T-cell (primary cell): ENCODE measurements around the gene MAP2K5. TPM values are rescaled to one million over a fixed set of nuclear protein-coding genes. Genes with fewer than 3 reads are reported as not detected.

ENCODE experiments used
- ATAC-seq, 4 experiments: fragments of 200-7000 bp in 3 of 4; fragments of 150-1000 bp in 1 of 4; cut with Tn5 transposase; replicated peaks in 1 of 4; 1 replicate in 3 of 4; 2 replicates in 1 of 4; pipeline ENCODE4 v1.10.0; 2021; ENCODE audit warnings: moderate library complexity in 3 of 4, mild to moderate bottlenecking in 2 of 4, moderate number of reproducible peaks in 1 of 4
- CTCF ChIA-PET, 2 donors: fragments of 300-600 bp; sonication (Branson Sonifier 250); formaldehyde crosslinking; loops; one replicate each; lab custom pipeline; 2022; ENCODE audit warnings: antibody characterized with exemption in 2 of 2; lab: Charles Lee
- POLR2A ChIA-PET, 2 donors: fragments of 300-600 bp; sonication (Branson Sonifier 250); formaldehyde crosslinking; loops; one replicate each; lab custom pipeline; 2022; ENCODE audit warnings: antibody characterized with exemption in 2 of 2; lab: Charles Lee
- DNase-seq, 35 experiments: peaks; one replicate each; pipeline versions ENCODE4 v3.0.0 to v3.0.0-alpha.2; 2013 to 2023
- H3K27ac ChIP-seq: one replicate; pipeline ENCODE4 v1.5.1; 2013; ENCODE audit warnings: low read length
- H3K27me3 ChIP-seq, 2 experiments: replicated peaks in 1 of 2; 1 replicate in 1 of 2; 2 replicates in 1 of 2; pipeline versions ENCODE4 v1.6.1 to v1.7.0; 2013; ENCODE audit warnings: low read length in 1 of 2, mixed read lengths in 1 of 2; ENCODE audit not compliant: control insufficient read depth in 2 of 2, insufficient read depth in 2 of 2; ENCODE audit errors: extremely low read depth in 1 of 2
- H3K36me3 ChIP-seq, 2 donors: 1 replicate in 1 of 2; 2 replicates in 1 of 2; pipeline versions ENCODE4 v1.6.1 to v1.7.0; 2013; ENCODE audit warnings: low read length in 1 of 2; ENCODE audit not compliant: control insufficient read depth in 2 of 2, insufficient read depth in 1 of 2; ENCODE audit errors: extremely low read depth in 1 of 2
- H3K4me1 ChIP-seq, 2 experiments: 1 replicate in 1 of 2; 2 replicates in 1 of 2; pipeline versions ENCODE4 v1.6.1 to v1.7.0; 2013; ENCODE audit warnings: low read length in 2 of 2, mixed read lengths in 1 of 2; ENCODE audit not compliant: insufficient read depth in 2 of 2, control insufficient read depth in 1 of 2; ENCODE audit errors: extremely low read depth in 1 of 2
- H3K4me3 ChIP-seq, 2 donors: 1 replicate in 1 of 2; 2 replicates in 1 of 2; pipeline versions ENCODE4 v1.5.1 to v1.7.0; 2013; ENCODE audit warnings: mild to moderate bottlenecking in 2 of 2, low read length in 1 of 2, moderate library complexity in 1 of 2; ENCODE audit not compliant: control insufficient read depth in 1 of 2; ENCODE audit errors: extremely low read depth in 1 of 2
- H3K9me3 ChIP-seq: 2 replicates; pipeline ENCODE4 v1.7.0; 2013
- H3K27ac Mint-ChIP-seq, 2 donors: one replicate each; pipeline ENCODE4 v1.8.0; 2020 to 2021; ENCODE audit warnings: mild to moderate bottlenecking in 2 of 2, mixed read lengths in 2 of 2
- H3K27me3 Mint-ChIP-seq, 2 donors: one replicate each; pipeline ENCODE4 v1.8.0; 2021 to 2022; ENCODE audit warnings: mixed read lengths in 2 of 2
- H3K36me3 Mint-ChIP-seq: one replicate; pipeline ENCODE4 v1.8.0; 2021; ENCODE audit warnings: mixed read lengths
- H3K4me1 Mint-ChIP-seq, 3 donors: one replicate each; pipeline ENCODE4 v1.8.0; 2020 to 2022; ENCODE audit warnings: mixed read lengths in 3 of 3, mild to moderate bottlenecking in 1 of 3
- H3K4me3 Mint-ChIP-seq, 3 donors: one replicate each; pipeline ENCODE4 v1.8.0; 2020 to 2022; ENCODE audit warnings: mild to moderate bottlenecking in 3 of 3, mixed read lengths in 3 of 3, moderate library complexity in 3 of 3
- H3K9me3 Mint-ChIP-seq, 3 donors: one replicate each; pipeline ENCODE4 v1.8.0; 2020 to 2022; ENCODE audit warnings: mixed read lengths in 3 of 3
- whole genome bisulfite sequencing: methylation state at CpG from one replicate; pipeline ENCODE4 v1.1.5; 2013; ENCODE audit warnings: missing lambda C conversion rate; ENCODE audit not compliant: insufficient coverage; 5-methylcytosine and 5-hydroxymethylcytosine counted together
- total RNA-seq, 35 experiments: library from RNA in 6 of 35; stranded (reverse) in 6 of 35; fragments of 120-200 nt in 1 of 35; gene quantifications; one replicate each; pipeline versions ENCODE4 v1.2.1 to v1.2.4 and lab custom pipeline; 2013 to 2026

MAP2K5 gene
- total RNA-seq, 5 donors from 2014 or later (not counting 1 experiment from before 2014, with no cell fraction given): 24.5 to 35.5 (median 28.5) TPM

DNA sequence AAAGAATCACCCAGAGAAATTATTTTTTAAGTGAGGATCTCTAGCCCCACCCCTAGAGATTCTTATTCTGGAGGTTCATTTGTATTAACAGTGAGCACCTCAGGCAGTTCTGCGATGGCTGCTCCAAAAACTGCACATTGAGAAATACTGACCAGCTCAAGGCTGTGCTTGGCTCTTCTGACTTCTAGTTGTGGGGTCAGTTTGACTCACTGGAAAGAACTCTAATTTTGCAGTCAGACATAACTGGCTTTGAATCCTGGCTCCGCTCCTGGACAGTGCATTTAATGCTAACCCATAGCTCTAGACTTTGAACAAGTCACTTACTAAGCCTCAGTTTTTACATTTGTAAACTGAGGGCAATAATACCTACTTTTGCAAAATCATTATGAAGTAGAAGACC is 159.2 kb downstream of the MAP2K5 start:
- Mint-ChIP-seq H3K27ac (no peak overlapping the region), H3K9me3 (no peaks in the 10 kb centered on the region), H3K4me1 (peaks cover 5 to 19% (median 6%) of the 10 kb centered on the region in 3 donors), H3K27me3 (no peaks in the 10 kb centered on the region), H3K36me3 (peaks cover 50% of the 10 kb centered on the region), H3K4me3 (no peak overlapping the region)
- H3K4me3 ChIP-seq: no peak overlapping the region
- no CpG with 5 or more reads among the region's 2 CpGs for WGBS
- ATAC-seq: no peak
- POLR2A ChIA-PET: interaction anchor here in 1 of 2 donors (0.6 kb wide), 1 partner anchor 1921 kb away, joined by 4 read pairs; no protein-coding TSS in a partner anchor
- DNase-seq: no peak
- no peaks in the 10 kb centered on the region for H3K9me3 ChIP-seq
- CTCF ChIA-PET: no interaction called here
- H3K27ac ChIP-seq: no peak overlapping the region
- H3K27me3 ChIP-seq: no peaks in the 10 kb centered on the region
- H3K4me1 ChIP-seq: no peaks in the 10 kb centered on the region
- H3K36me3 ChIP-seq: peaks cover 3 to 6% of the 10 kb centered on the region in 2 donors

GRCh38 chr15:67707520-67708283 is 165.2 kb downstream of the MAP2K5 start:
- H3K27me3 ChIP-seq: no peaks in the 10 kb centered on the region
- POLR2A ChIA-PET: no interaction called here
- no peaks in the 10 kb centered on the region for H3K4me1 ChIP-seq
- no CpG with 5 or more reads among the region's 2 CpGs for WGBS
- no peak overlapping the region for H3K27ac ChIP-seq
- H3K4me3 Mint-ChIP-seq: no peak overlapping the region
- no peaks in the 10 kb centered on the region for H3K9me3 Mint-ChIP-seq
- H3K36me3 ChIP-seq: peaks cover 6% of the 10 kb centered on the region in 2 donors
- no peaks in the 10 kb centered on the region for H3K9me3 ChIP-seq
- no peaks in the 10 kb centered on the region for H3K27me3 Mint-ChIP-seq
- DNase-seq (no peak), ATAC-seq (no peak)
- CTCF ChIA-PET: no interaction called here
- peaks cover 7 to 29% (median 15%) of the 10 kb centered on the region in 3 donors for H3K4me1 Mint-ChIP-seq
- peak overlapping the region in 1 of 2 donors; percentile 64 for H3K27ac Mint-ChIP-seq
- no peak overlapping the region for H3K4me3 ChIP-seq
- peaks cover 67% of the 10 kb centered on the region for H3K36me3 Mint-ChIP-seq

DNA sequence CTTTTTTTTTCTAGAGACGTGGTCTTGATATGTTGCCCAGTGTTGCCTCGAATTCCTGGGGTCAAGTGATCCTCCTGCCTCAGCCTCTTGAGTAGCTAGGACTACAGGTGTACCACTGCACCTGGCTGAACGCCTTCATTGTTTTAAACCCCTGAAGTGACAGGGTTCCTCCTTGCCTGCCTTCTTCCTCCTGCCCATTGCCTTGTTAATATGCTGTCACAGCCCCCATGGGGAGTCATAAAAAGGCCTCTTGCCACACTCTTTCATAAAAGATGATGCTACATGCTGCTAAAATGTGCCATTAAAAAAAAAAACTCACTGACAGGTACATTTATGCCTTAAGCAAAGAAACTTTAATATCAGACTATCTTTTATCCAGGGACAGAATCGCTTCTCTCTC is 166.0 kb downstream of the MAP2K5 start:
- Mint-ChIP-seq H3K4me3 (no peak overlapping the region), H3K36me3 (peaks cover 65% of the 10 kb centered on the region), H3K4me1 (peaks cover 7 to 29% (median 15%) of the 10 kb centered on the region in 3 donors), H3K27ac (no peak overlapping the region), H3K9me3 (no peaks in the 10 kb centered on the region), H3K27me3 (no peaks in the 10 kb centered on the region)
- no peak for ATAC-seq
- DNase-seq: no peak
- WGBS: 80% methylated on average over 3 of the region's 4 CpGs
- Histone ChIP-seq H3K27ac (no peak overlapping the region), H3K4me3 (no peak overlapping the region), H3K9me3 (no peaks in the 10 kb centered on the region), H3K36me3 (peaks cover 3 to 6% of the 10 kb centered on the region in 2 donors), H3K4me1 (no peaks in the 10 kb centered on the region), H3K27me3 (no peaks in the 10 kb centered on the region)
- ChIA-PET POLR2A (no interaction called here), CTCF (no interaction called here)

DNA sequence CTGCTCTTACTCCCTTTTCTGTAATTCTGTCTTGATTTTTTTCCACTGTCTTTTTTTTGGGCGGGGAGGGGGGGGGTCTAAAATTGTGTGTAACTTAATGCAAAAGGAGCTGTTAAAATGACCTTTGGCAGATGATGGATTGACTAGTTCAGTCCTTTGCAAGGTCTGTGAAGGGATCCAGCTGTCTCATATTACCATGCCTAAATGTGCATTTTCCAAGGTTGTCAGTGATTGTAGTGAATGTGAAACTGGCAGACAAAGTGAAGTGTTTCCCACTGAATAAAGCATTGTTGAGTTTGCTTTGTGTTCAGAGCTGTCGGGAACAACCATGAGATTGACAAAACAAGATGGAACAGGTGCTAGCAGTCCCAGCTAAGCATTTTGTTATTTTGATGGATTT is 172.7 kb downstream of the MAP2K5 start:
- no peaks in the 10 kb centered on the region for H3K27me3 Mint-ChIP-seq
- POLR2A ChIA-PET: no interaction called here
- H3K36me3 Mint-ChIP-seq: peaks cover 42% of the 10 kb centered on the region
- H3K9me3 Mint-ChIP-seq: no peaks in the 10 kb centered on the region
- H3K36me3 ChIP-seq: peaks cover 0 to 1% of the 10 kb centered on the region in 2 donors
- CTCF ChIA-PET: no interaction called here
- H3K4me1 ChIP-seq: no peaks in the 10 kb centered on the region
- no peak overlapping the region for H3K27ac ChIP-seq
- H3K27me3 ChIP-seq: no peaks in the 10 kb centered on the region
- no peak overlapping the region for H3K27ac Mint-ChIP-seq
- H3K4me1 Mint-ChIP-seq: peaks cover 0 to 5% (median 1%) of the 10 kb centered on the region in 3 donors
- no peak overlapping the region for H3K4me3 ChIP-seq
- ATAC-seq (no peak), DNase-seq (no peak)
- no peaks in the 10 kb centered on the region for H3K9me3 ChIP-seq
- no CpG with 5 or more reads among the region's 2 CpGs for WGBS
- H3K4me3 Mint-ChIP-seq: no peak overlapping the region

- H3K4me1 Mint-ChIP-seq: peaks cover 0 to 7% (median 5%) of the 10 kb centered on the region in 3 donors
- no peak overlapping the region for H3K4me3 Mint-ChIP-seq
- peaks cover 36% of the 10 kb centered on the region for H3K36me3 Mint-ChIP-seq
- H3K4me3 ChIP-seq: no peak overlapping the region
- no peaks in the 10 kb centered on the region for H3K27me3 ChIP-seq
- ChIA-PET CTCF (no interaction called here), POLR2A (no interaction called here)
- no peaks in the 10 kb centered on the region for H3K4me1 ChIP-seq
- H3K27ac ChIP-seq: no peak overlapping the region
- H3K36me3 ChIP-seq: no peaks in the 10 kb centered on the region
- no peaks in the 10 kb centered on the region for H3K9me3 ChIP-seq
- ATAC-seq (no peak), DNase-seq (no peak)
- H3K9me3 Mint-ChIP-seq: no peaks in the 10 kb centered on the region
- 100% methylated on average over 1 of the region's 4 CpGs for WGBS
- H3K27me3 Mint-ChIP-seq: no peaks in the 10 kb centered on the region
- H3K27ac Mint-ChIP-seq: no peak overlapping the region
Observed at GRCh38 chr15:67716171-67716570, 173.7 kb downstream of the MAP2K5 start.

GRCh38 chr15:67717776-67718175 is 175.3 kb downstream of the MAP2K5 start:
- H3K4me1 Mint-ChIP-seq: peaks cover 0 to 7% (median 5%) of the 10 kb centered on the region in 3 donors
- H3K36me3 ChIP-seq: no peaks in the 10 kb centered on the region
- H3K4me3 ChIP-seq: no peak overlapping the region
- H3K9me3 Mint-ChIP-seq: no peaks in the 10 kb centered on the region
- no peaks in the 10 kb centered on the region for H3K4me1 ChIP-seq
- H3K9me3 ChIP-seq: no peaks in the 10 kb centered on the region
- no peak for ATAC-seq
- no CpG with 5 or more reads among the region's 1 CpG for WGBS
- H3K4me3 Mint-ChIP-seq: no peak overlapping the region
- ChIA-PET POLR2A (no interaction called here), CTCF (no interaction called here)
- H3K27me3 ChIP-seq: no peaks in the 10 kb centered on the region
- H3K27ac Mint-ChIP-seq: no peak overlapping the region
- no peak overlapping the region for H3K27ac ChIP-seq
- peaks cover 22% of the 10 kb centered on the region for H3K36me3 Mint-ChIP-seq
- H3K27me3 Mint-ChIP-seq: no peaks in the 10 kb centered on the region
- DNase-seq: no peak
